HL-60 (cell line): ENCODE data around the gene WRAP73.
A peak's percentile ranks its signal among the peaks of the same experiment; 100 is the strongest.

Source experiments
- DNase-seq, 2 experiments: peaks; one replicate each; pipeline ENCODE4 v3.0.0-alpha.2; 2010 to 2020; ENCODE audit warnings: low read depth in 1 of 2, low spot score in 1 of 2
- H3K27ac ChIP-seq: fragments of 250-450 bp; sonication (Bioruptor Pico); replicated peaks from 2 replicates; pipeline ENCODE4 v1.5.1; 2020; ENCODE audit warnings: mild to moderate bottlenecking, moderate library complexity
- H3K27me3 ChIP-seq: fragments of 250-450 bp; sonication (Bioruptor Pico); 2 replicates; pipeline ENCODE4 v1.5.1; 2021; ENCODE audit warnings: mild to moderate bottlenecking, moderate library complexity; ENCODE audit not compliant: insufficient read depth, poor library complexity, severe bottlenecking
- H3K4me3 ChIP-seq: replicated peaks from 2 replicates; pipeline ENCODE4 v1.5.1; 2011; ENCODE audit warnings: mild to moderate bottlenecking, control low read depth, low read length; ENCODE audit not compliant: insufficient read depth
- CTCF ChIP-seq: IDR thresholded peaks from one replicate; pipeline ENCODE4 v1.5.1; 2011; ENCODE audit warnings: low read length, control low read depth, inconsistent platforms; ENCODE audit not compliant: insufficient read depth
- GABPA ChIP-seq: IDR thresholded peaks from 2 replicates; pipeline ENCODE4 v1.6.1; 2012; ENCODE audit warnings: low read depth
- POLR2AphosphoS5 ChIP-seq: IDR thresholded peaks from 2 replicates; pipeline ENCODE4 v1.6.1; 2012; ENCODE audit warnings: low read depth
- REST ChIP-seq: IDR thresholded peaks from 2 replicates; pipeline ENCODE4 v1.6.1; 2012; ENCODE audit warnings: low read depth; ENCODE audit not compliant: insufficient replicate concordance
- SPI1 ChIP-seq: IDR thresholded peaks from 2 replicates; pipeline ENCODE4 v1.6.1; 2012; ENCODE audit warnings: low read depth, mild to moderate bottlenecking, borderline replicate concordance

The WRAP73 gene

GRCh38 chr1:3593745-3594144 lies 56.2 kb downstream of the WRAP73 start:
- DNase-seq: no peak
- Histone ChIP-seq H3K4me3 (no peak overlapping the region), H3K27me3 (no peaks in the 10 kb centered on the region), H3K27ac (no peak overlapping the region)
- TF ChIP-seq POLR2AphosphoS5 (no peak), GABPA (no peak), CTCF (no peak), SPI1 (peak; percentile 77; the same call in 1 of the 2 replicates), REST (no peak)

GRCh38 chr1:3593334-3593733 lies 56.6 kb downstream of the WRAP73 start:
- H3K4me3 ChIP-seq: no peak overlapping the region
- no peak overlapping the region for H3K27ac ChIP-seq
- no peak for DNase-seq
- TF ChIP-seq CTCF (no peak), SPI1 (no peak), POLR2AphosphoS5 (no peak), GABPA (no peak)
- H3K27me3 ChIP-seq: no peaks in the 10 kb centered on the region

- no peaks in the 10 kb centered on the region for H3K27me3 ChIP-seq
- no peak overlapping the region for H3K27ac ChIP-seq
- H3K4me3 ChIP-seq: no peak overlapping the region
- TF ChIP-seq REST (no peak), SPI1 (no peak), CTCF (no peak), GABPA (no peak), POLR2AphosphoS5 (no peak)
- no peak for DNase-seq
Observed at GRCh38 chr1:3590951-3591865, 58.7 kb downstream of the WRAP73 start.
